Measurements from ENCODE around the gene COPE. TPM values are rescaled to one million over a fixed set of nuclear protein-coding genes. Genes with fewer than 3 reads are reported as not detected.

Gene COPE
- total RNA-seq, 4 donors from 2014 or later = 205 to 257 (median 224) TPM

GRCh38 chr19:18895038-18895823 is 24.0 kb downstream of the COPE start:
- Histone ChIP-seq H3K27ac (no peak overlapping the region), H3K27me3 (peaks cover 0 to 17% of the 10 kb centered on the region in 2 donors), H3K9me3 (no peaks in the 10 kb centered on the region), H3K4me1 (peaks cover 0 to 34% (median 6%) of the 10 kb centered on the region in 4 donors), H3K4me3 (peak overlapping the region in 3 of 4 donors; percentile 31 to 47 (median 37)), H3K36me3 (peaks cover 0 to 14% (median 0%) of the 10 kb centered on the region in 3 donors)
- no peak for DNase-seq
- TF ChIP-seq POLR2A (IDR thresholded peaks at IDR 0.05) = no peak
- TF ChIP-seq, protein P1, sequence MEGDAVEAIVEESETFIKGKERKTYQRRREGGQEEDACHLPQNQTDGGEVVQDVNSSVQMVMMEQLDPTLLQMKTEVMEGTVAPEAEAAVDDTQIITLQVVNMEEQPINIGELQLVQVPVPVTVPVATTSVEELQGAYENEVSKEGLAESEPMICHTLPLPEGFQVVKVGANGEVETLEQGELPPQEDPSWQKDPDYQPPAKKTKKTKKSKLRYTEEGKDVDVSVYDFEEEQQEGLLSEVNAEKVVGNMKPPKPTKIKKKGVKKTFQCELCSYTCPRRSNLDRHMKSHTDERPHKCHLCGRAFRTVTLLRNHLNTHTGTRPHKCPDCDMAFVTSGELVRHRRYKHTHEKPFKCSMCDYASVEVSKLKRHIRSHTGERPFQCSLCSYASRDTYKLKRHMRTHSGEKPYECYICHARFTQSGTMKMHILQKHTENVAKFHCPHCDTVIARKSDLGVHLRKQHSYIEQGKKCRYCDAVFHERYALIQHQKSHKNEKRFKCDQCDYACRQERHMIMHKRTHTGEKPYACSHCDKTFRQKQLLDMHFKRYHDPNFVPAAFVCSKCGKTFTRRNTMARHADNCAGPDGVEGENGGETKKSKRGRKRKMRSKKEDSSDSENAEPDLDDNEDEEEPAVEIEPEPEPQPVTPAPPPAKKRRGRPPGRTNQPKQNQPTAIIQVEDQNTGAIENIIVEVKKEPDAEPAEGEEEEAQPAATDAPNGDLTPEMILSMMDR (IDR thresholded peaks at IDR 0.05) = peak in 2 of 6 experiments; percentile 14 to 18

DNA sequence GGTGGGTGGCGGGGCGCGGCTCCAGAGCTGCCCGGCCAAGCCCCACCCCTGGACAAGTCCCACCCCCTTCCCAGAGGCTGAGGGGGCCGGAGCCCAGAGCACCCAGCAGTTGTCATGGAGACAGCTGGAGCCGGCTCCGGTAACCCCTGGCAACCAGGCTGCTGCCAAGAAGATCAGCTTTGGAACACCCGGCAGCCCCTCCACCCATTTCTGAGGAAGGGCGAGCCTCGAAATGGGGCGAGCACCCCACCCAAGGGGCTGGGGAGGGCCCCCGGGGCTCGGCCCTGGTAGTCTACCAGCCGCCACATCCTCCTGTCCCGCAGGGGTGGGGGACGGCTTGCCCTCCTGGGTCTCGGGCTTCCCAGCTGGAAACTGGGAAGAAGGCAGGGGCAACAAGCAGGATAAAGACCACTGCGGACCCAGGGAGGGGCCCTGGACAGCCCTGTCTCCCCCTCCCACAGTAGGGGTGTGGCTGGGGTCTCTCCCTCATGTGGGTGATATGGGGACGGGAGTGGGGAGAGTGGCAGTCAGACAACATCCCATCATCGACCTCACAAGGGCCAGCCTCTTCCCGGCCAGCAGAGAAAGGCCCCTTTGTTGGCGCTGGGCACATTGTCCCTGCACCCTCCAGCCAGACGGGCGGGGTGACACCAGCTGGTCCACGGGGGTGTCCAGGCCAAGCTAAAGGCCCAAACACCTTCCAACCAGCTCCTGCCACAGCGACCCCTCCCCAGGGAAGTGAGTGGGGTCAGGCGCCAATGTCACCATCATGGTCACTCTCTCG is 24.7 kb downstream of the COPE start:
- peaks cover 0 to 34% (median 6%) of the 10 kb centered on the region in 4 donors for H3K4me1 ChIP-seq
- no peak for DNase-seq
- H3K27ac ChIP-seq = no peak overlapping the region
- no peaks in the 10 kb centered on the region for H3K9me3 ChIP-seq
- H3K27me3 ChIP-seq = peaks cover 0 to 17% of the 10 kb centered on the region in 2 donors
- peaks cover 0 to 6% (median 0%) of the 10 kb centered on the region in 3 donors for H3K36me3 ChIP-seq
- TF ChIP-seq POLR2A (IDR thresholded peaks at IDR 0.05) = no peak
- TF ChIP-seq, protein P1 (IDR thresholded peaks at IDR 0.05) = no peak
- peak overlapping the region in 1 of 4 donors; percentile 47 for H3K4me3 ChIP-seq

- no peak for DNase-seq
- peaks cover 0 to 28% (median 6%) of the 10 kb centered on the region in 4 donors for H3K4me1 ChIP-seq
- H3K27me3 ChIP-seq = peaks cover 0 to 17% of the 10 kb centered on the region in 2 donors
- H3K36me3 ChIP-seq = no peaks in the 10 kb centered on the region
- TF ChIP-seq, protein P1 (IDR thresholded peaks at IDR 0.05) = no peak
- TF ChIP-seq POLR2A (IDR thresholded peaks at IDR 0.05) = no peak
- no peaks in the 10 kb centered on the region for H3K9me3 ChIP-seq
- H3K4me3 ChIP-seq = no peak overlapping the region
- no peak overlapping the region for H3K27ac ChIP-seq
These were observed 25.5 kb downstream of the COPE start for GRCh38 chr19:18893587-18894253.

DNA sequence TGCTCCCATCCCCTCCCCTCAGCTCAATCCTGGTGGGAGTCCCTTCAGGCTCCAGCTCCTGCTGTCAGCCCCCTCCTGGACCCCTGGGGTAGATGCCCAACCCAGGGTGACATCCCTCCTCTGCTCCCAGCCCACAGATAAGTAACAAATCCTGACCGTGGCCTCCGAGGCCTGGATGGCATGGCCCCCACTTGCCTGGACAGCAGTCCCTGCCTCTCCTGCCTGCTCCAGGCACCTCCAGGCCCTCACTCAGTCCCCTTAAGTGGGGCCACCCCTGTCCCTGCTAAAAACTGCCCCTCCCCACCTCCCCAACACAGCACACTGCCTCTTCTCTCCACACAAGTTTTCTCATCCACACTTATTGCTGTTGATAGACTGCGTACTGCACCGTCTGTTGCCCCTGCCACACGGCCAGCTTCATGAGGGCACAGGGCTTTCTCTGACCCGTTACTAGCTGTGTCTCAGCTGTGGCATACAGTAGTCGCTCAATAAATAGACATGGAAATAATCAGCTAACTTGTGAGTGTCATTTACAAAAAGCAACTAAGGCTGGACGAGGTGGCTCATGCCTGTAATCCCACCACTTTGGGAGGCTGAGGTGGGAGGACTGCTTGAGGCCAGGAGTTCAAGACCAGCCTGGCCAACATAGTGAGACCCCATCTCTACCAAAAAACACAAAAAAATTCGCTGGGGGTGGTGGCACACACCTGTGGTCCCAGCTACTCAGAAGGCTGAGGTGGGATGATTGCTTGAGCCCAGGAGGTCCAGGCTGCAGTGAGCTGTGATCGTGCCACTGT is 29.0 kb downstream of the COPE start:
- DNase-seq = no peak
- H3K4me3 ChIP-seq = no peak overlapping the region
- peaks cover 0 to 6% (median 2%) of the 10 kb centered on the region in 4 donors for H3K4me1 ChIP-seq
- TF ChIP-seq POLR2A (IDR thresholded peaks at IDR 0.05) = no peak
- TF ChIP-seq, protein P1 (IDR thresholded peaks at IDR 0.05) = no peak
- H3K27me3 ChIP-seq = peaks cover 0 to 11% of the 10 kb centered on the region in 2 donors
- no peak overlapping the region for H3K27ac ChIP-seq
- H3K9me3 ChIP-seq = no peaks in the 10 kb centered on the region
- H3K36me3 ChIP-seq = no peaks in the 10 kb centered on the region

DNA sequence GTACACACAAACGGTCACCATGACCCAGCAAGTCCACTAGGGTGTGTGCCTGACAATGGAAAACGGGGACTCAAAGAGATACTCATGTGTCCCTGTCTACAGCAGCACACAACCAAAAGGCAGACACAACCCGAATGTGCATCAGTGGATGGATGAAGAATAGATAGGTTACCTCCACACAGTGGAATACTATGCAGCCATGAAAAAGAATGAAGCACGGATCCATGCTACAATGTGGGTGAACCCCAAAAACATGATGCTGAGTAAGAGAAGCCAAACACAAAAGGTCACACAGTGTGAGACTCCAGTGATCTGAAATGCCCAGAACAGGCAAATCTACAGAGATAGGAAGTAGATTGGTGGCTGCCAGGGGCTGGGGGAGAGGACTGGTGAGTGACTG is 32.2 kb downstream of the COPE start:
- no peaks in the 10 kb centered on the region for H3K9me3 ChIP-seq
- no peak for TF ChIP-seq POLR2A (IDR thresholded peaks at IDR 0.05)
- TF ChIP-seq, protein P1 (IDR thresholded peaks at IDR 0.05) = no peak

More for the DNA sequence above, 32.2 kb downstream of the COPE start:
- Histone ChIP-seq H3K4me1 (no peaks in the 10 kb centered on the region), H3K27ac (no peak overlapping the region), H3K4me3 (no peak overlapping the region), H3K36me3 (no peaks in the 10 kb centered on the region), H3K27me3 (no peaks in the 10 kb centered on the region)
- DNase-seq = no peak
